ENCODE measurements around the gene CAMK2B.

DNA sequence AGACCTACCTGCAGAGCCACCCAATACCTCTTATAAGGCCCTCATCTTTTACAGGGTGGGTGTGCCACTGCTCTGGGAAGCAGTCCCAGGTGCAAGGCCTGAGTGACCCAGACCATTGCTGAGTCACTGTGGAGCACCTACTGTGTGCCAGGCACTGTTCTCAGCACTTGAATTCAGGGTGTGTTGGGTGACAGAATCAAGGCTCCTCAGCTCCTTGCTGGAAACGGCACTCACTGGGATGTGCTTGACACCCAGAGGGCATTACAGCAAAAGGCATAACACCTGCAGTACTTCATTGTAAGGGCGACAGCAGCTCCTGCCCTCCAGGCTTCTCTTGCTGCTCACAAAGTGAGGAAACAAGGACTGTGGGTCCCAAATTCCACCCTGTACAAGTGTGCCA, 7.1 kb downstream of the CAMK2B start:
- TF ChIP-seq CTCF (IDR thresholded peaks at IDR 0.05): no peak
- no peak for TF ChIP-seq POLR2AphosphoS5 (IDR thresholded peaks at IDR 0.05)

Data from suprapubic skin (tissue), 3 donors.